ENCODE measurements around the gene G2E3. TPM values are rescaled to one million over a fixed set of nuclear protein-coding genes. Genes with fewer than 3 reads are reported as not detected.

The G2E3 gene
- total and polyA plus RNA-seq, 4 donors, result 2.4 to 14.0 (median 5.7) TPM

DNA sequence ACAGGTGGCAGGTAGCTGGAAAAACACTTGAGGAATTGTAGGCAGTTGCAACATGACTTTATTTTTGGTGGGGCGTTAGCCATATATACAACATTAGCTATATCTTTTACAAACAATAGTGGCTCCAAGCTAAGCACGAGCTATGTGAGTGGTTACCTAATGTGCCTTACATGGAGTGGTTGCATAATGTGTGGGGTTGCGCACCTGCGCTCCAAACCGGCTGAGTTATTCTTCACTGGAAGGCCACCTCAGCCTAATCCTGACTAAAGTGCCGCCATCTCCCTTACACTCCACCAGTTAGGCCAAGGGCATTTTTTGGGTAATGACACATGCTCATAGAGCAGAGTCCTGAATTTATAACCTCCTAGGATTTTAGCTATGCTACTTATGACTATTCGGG, 31.8 kb upstream of the G2E3 start:
- Histone ChIP-seq H3K4me3 (ENCODE audit: low read depth in 1 of 3, low read length in 3 of 3) (no peak overlapping the region), H3K9ac (ENCODE audit: low read depth in 1 of 2, low read length in 2 of 2) (no peak overlapping the region), H3K27ac (ENCODE audit: low read depth in 1 of 2, low read length in 2 of 2) (no peak overlapping the region), H3K27me3 (ENCODE audit: control insufficient read depth in 4 of 4, insufficient read depth in 4 of 4, low read length in 3 of 4) (no peaks in the 10 kb centered on the region), H3K9me3 (ENCODE audit: control insufficient read depth in 4 of 4, low read length in 3 of 4) (no peaks in the 10 kb centered on the region), H3K4me1 (ENCODE audit: control insufficient read depth in 4 of 4, insufficient read depth in 4 of 4, low read length in 3 of 4) (no peaks in the 10 kb centered on the region), H3K36me3 (ENCODE audit: control insufficient read depth in 4 of 4, insufficient read depth in 3 of 4, low read depth in 1 of 4, low read length in 3 of 4) (no peaks in the 10 kb centered on the region)
- TF ChIP-seq, protein P1, sequence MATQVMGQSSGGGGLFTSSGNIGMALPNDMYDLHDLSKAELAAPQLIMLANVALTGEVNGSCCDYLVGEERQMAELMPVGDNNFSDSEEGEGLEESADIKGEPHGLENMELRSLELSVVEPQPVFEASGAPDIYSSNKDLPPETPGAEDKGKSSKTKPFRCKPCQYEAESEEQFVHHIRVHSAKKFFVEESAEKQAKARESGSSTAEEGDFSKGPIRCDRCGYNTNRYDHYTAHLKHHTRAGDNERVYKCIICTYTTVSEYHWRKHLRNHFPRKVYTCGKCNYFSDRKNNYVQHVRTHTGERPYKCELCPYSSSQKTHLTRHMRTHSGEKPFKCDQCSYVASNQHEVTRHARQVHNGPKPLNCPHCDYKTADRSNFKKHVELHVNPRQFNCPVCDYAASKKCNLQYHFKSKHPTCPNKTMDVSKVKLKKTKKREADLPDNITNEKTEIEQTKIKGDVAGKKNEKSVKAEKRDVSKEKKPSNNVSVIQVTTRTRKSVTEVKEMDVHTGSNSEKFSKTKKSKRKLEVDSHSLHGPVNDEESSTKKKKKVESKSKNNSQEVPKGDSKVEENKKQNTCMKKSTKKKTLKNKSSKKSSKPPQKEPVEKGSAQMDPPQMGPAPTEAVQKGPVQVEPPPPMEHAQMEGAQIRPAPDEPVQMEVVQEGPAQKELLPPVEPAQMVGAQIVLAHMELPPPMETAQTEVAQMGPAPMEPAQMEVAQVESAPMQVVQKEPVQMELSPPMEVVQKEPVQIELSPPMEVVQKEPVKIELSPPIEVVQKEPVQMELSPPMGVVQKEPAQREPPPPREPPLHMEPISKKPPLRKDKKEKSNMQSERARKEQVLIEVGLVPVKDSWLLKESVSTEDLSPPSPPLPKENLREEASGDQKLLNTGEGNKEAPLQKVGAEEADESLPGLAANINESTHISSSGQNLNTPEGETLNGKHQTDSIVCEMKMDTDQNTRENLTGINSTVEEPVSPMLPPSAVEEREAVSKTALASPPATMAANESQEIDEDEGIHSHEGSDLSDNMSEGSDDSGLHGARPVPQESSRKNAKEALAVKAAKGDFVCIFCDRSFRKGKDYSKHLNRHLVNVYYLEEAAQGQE (IDR thresholded peaks at IDR 0.05), result no peak
- TF ChIP-seq NR2F2 (IDR thresholded peaks at IDR 0.05) (no peak), SP1 (IDR thresholded peaks at IDR 0.05) (no peak), HNF4G (IDR thresholded peaks at IDR 0.05) (no peak), GABPA (IDR thresholded peaks at IDR 0.05 in 1 of 2, conservative IDR thresholded peaks at IDR 0.05 in 1 of 2) (no peak), TAF1 (conservative IDR thresholded peaks at IDR 0.05) (no peak), RAD21 (IDR thresholded peaks at IDR 0.05) (no peak), YY1 (IDR thresholded peaks at IDR 0.05) (no peak)
- TF ChIP-seq, protein P2, sequence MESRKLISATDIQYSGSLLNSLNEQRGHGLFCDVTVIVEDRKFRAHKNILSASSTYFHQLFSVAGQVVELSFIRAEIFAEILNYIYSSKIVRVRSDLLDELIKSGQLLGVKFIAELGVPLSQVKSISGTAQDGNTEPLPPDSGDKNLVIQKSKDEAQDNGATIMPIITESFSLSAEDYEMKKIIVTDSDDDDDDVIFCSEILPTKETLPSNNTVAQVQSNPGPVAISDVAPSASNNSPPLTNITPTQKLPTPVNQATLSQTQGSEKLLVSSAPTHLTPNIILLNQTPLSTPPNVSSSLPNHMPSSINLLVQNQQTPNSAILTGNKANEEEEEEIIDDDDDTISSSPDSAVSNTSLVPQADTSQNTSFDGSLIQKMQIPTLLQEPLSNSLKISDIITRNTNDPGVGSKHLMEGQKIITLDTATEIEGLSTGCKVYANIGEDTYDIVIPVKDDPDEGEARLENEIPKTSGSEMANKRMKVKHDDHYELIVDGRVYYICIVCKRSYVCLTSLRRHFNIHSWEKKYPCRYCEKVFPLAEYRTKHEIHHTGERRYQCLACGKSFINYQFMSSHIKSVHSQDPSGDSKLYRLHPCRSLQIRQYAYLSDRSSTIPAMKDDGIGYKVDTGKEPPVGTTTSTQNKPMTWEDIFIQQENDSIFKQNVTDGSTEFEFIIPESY (IDR thresholded peaks at IDR 0.05), result no peak
- no peak for DNase-seq (ENCODE audit: low spot score)
- WGBS, result 96% methylated on average over 7 of the region's 7 CpGs

DNA sequence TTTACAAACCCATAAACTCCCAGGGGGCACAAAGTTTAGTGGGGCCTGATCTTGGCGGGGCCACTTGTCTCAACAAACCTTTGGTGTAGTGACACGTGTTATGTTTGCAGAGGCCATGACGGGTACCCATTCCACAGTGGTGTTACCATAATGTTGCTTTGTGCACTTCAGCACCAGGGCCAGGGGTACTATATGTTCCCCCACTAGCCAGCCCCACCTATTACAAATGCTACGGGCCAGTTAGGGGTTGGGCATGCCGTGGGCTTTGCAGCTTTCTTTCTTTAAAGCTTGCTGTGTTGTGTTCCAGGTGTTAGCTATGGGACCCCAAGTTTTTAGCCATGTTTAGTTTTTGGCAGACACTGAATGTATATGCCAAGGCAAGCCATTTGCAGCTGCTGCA, 30.8 kb upstream of the G2E3 start:
- Histone ChIP-seq H3K27ac (ENCODE audit: low read depth in 1 of 2, low read length in 2 of 2) (no peak overlapping the region), H3K4me3 (ENCODE audit: low read depth in 1 of 3, low read length in 3 of 3) (no peak overlapping the region), H3K27me3 (ENCODE audit: control insufficient read depth in 4 of 4, insufficient read depth in 4 of 4, low read length in 3 of 4) (no peaks in the 10 kb centered on the region), H3K4me1 (ENCODE audit: control insufficient read depth in 4 of 4, insufficient read depth in 4 of 4, low read length in 3 of 4) (no peaks in the 10 kb centered on the region), H3K9ac (ENCODE audit: low read depth in 1 of 2, low read length in 2 of 2) (no peak overlapping the region), H3K36me3 (ENCODE audit: control insufficient read depth in 4 of 4, insufficient read depth in 3 of 4, low read depth in 1 of 4, low read length in 3 of 4) (no peaks in the 10 kb centered on the region), H3K9me3 (ENCODE audit: control insufficient read depth in 4 of 4, low read length in 3 of 4) (no peaks in the 10 kb centered on the region)
- 91% methylated on average over 5 of the region's 5 CpGs for WGBS
- no peak for TF ChIP-seq JUND (IDR thresholded peaks at IDR 0.05)
- no peak for TF ChIP-seq HNF4A (conservative IDR thresholded peaks at IDR 0.05)
- TF ChIP-seq NR2F2 (IDR thresholded peaks at IDR 0.05), result no peak
- no peak for TF ChIP-seq RXRA (IDR thresholded peaks at IDR 0.05)
- TF ChIP-seq, protein P1 (IDR thresholded peaks at IDR 0.05), result no peak
- TF ChIP-seq, protein P2 (IDR thresholded peaks at IDR 0.05), result no peak
- TF ChIP-seq EGR1 (IDR thresholded peaks at IDR 0.05; ENCODE audit: low read depth in 2 of 2), result no peak
- TF ChIP-seq, protein P3, sequence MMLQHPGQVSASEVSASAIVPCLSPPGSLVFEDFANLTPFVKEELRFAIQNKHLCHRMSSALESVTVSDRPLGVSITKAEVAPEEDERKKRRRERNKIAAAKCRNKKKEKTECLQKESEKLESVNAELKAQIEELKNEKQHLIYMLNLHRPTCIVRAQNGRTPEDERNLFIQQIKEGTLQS (IDR thresholded peaks at IDR 0.05), result no peak
- DNase-seq (ENCODE audit: low spot score), result no peak
